Measurements from ENCODE around the gene TNFRSF21. TPM values are rescaled to one million over a fixed set of nuclear protein-coding genes. Genes with fewer than 3 reads are reported as not detected.

Gene TNFRSF21
- total and polyA plus RNA-seq, 4 donors = 27.4 to 126 (median 61.4) TPM

- H3K4me3 ChIP-seq (ENCODE audit: low read depth, low read length) = no peak overlapping the region
- H3K27me3 ChIP-seq (ENCODE audit: control insufficient read depth, insufficient read depth, low read length) = no peaks in the 10 kb centered on the region
- no peak overlapping the region for H3K27ac ChIP-seq (ENCODE audit: low read depth, low read length)
- 15% methylated on average over 5 of the region's 9 CpGs for WGBS (ENCODE audit: insufficient coverage)
- no peaks in the 10 kb centered on the region for H3K4me1 ChIP-seq (ENCODE audit: control insufficient read depth, insufficient read depth, low read length)
- no peaks in the 10 kb centered on the region for H3K9me3 ChIP-seq (ENCODE audit: control insufficient read depth, insufficient read depth, low read length)
- H3K36me3 ChIP-seq (ENCODE audit: control insufficient read depth, insufficient read depth, low read length) = no peaks in the 10 kb centered on the region
- peak in 5 of 6 donors; percentile 24 to 80 (median 48) for DNase-seq (ENCODE audit: low read depth in 4 of 6, low spot score in 6 of 6)
Measured at GRCh38 chr6:47221565-47221964, 88.1 kb downstream of the TNFRSF21 start.

GRCh38 chr6:47209632-47210031, 100.1 kb downstream of the TNFRSF21 start:
- no peaks in the 10 kb centered on the region for H3K4me1 ChIP-seq (ENCODE audit: control insufficient read depth, insufficient read depth, low read length)
- no peak for DNase-seq (ENCODE audit: low read depth in 4 of 6, low spot score in 6 of 6)
- 60% methylated on average over 6 of the region's 6 CpGs for WGBS (ENCODE audit: insufficient coverage)
- no peak overlapping the region for H3K4me3 ChIP-seq (ENCODE audit: low read depth, low read length)
- H3K27me3 ChIP-seq (ENCODE audit: control insufficient read depth, insufficient read depth, low read length) = no peaks in the 10 kb centered on the region
- H3K9me3 ChIP-seq (ENCODE audit: control insufficient read depth, insufficient read depth, low read length) = no peaks in the 10 kb centered on the region
- H3K27ac ChIP-seq (ENCODE audit: low read depth, low read length) = no peak overlapping the region
- no peaks in the 10 kb centered on the region for H3K36me3 ChIP-seq (ENCODE audit: control insufficient read depth, insufficient read depth, low read length)

GRCh38 chr6:47207261-47207660, 102.4 kb downstream of the TNFRSF21 start:
- Histone ChIP-seq H3K27me3 (ENCODE audit: control insufficient read depth, insufficient read depth, low read length) (no peaks in the 10 kb centered on the region), H3K4me1 (ENCODE audit: control insufficient read depth, insufficient read depth, low read length) (no peaks in the 10 kb centered on the region), H3K36me3 (ENCODE audit: control insufficient read depth, insufficient read depth, low read length) (no peaks in the 10 kb centered on the region), H3K27ac (ENCODE audit: low read depth, low read length) (no peak overlapping the region), H3K4me3 (ENCODE audit: low read depth, low read length) (no peak overlapping the region), H3K9me3 (ENCODE audit: control insufficient read depth, insufficient read depth, low read length) (no peaks in the 10 kb centered on the region)
- DNase-seq (ENCODE audit: low read depth in 4 of 6, low spot score in 6 of 6) = no peak
- WGBS (ENCODE audit: insufficient coverage) = no CpG with 5 or more reads among the region's 2 CpGs

- no peak for DNase-seq (ENCODE audit: low read depth in 4 of 6, low spot score in 6 of 6)
- no peak overlapping the region for H3K4me3 ChIP-seq (ENCODE audit: low read depth, low read length)
- no peaks in the 10 kb centered on the region for H3K9me3 ChIP-seq (ENCODE audit: control insufficient read depth, insufficient read depth, low read length)
- H3K27ac ChIP-seq (ENCODE audit: low read depth, low read length) = no peak overlapping the region
- no peaks in the 10 kb centered on the region for H3K36me3 ChIP-seq (ENCODE audit: control insufficient read depth, insufficient read depth, low read length)
- no peaks in the 10 kb centered on the region for H3K4me1 ChIP-seq (ENCODE audit: control insufficient read depth, insufficient read depth, low read length)
- no peaks in the 10 kb centered on the region for H3K27me3 ChIP-seq (ENCODE audit: control insufficient read depth, insufficient read depth, low read length)
Measured at GRCh38 chr6:47206626-47207025, 103.1 kb downstream of the TNFRSF21 start.

- no peak for DNase-seq (ENCODE audit: low read depth in 4 of 6, low spot score in 6 of 6)
- Histone ChIP-seq H3K9me3 (ENCODE audit: control insufficient read depth, insufficient read depth, low read length) (no peaks in the 10 kb centered on the region), H3K36me3 (ENCODE audit: control insufficient read depth, insufficient read depth, low read length) (no peaks in the 10 kb centered on the region), H3K27me3 (ENCODE audit: control insufficient read depth, insufficient read depth, low read length) (no peaks in the 10 kb centered on the region), H3K27ac (ENCODE audit: low read depth, low read length) (no peak overlapping the region), H3K4me1 (ENCODE audit: control insufficient read depth, insufficient read depth, low read length) (no peaks in the 10 kb centered on the region), H3K4me3 (ENCODE audit: low read depth, low read length) (no peak overlapping the region)
- 48% methylated on average over 2 of the region's 2 CpGs for whole genome bisulfite sequencing (ENCODE audit: insufficient coverage)
Measured at GRCh38 chr6:47203938-47204611, 105.6 kb downstream of the TNFRSF21 start.

- DNase-seq (ENCODE audit: low read depth in 4 of 6, low spot score in 6 of 6) = no peak
- WGBS (ENCODE audit: insufficient coverage) = 80% methylated on average over 1 of the region's 4 CpGs
- Histone ChIP-seq H3K4me1 (ENCODE audit: control insufficient read depth, insufficient read depth, low read length) (no peaks in the 10 kb centered on the region), H3K27me3 (ENCODE audit: control insufficient read depth, insufficient read depth, low read length) (no peaks in the 10 kb centered on the region), H3K4me3 (ENCODE audit: low read depth, low read length) (no peak overlapping the region), H3K9me3 (ENCODE audit: control insufficient read depth, insufficient read depth, low read length) (no peaks in the 10 kb centered on the region), H3K27ac (ENCODE audit: low read depth, low read length) (no peak overlapping the region), H3K36me3 (ENCODE audit: control insufficient read depth, insufficient read depth, low read length) (no peaks in the 10 kb centered on the region)
Measured at GRCh38 chr6:47203266-47203937, 106.3 kb downstream of the TNFRSF21 start.

GRCh38 chr6:47202644-47203205, 107.0 kb downstream of the TNFRSF21 start:
- Histone ChIP-seq H3K4me3 (ENCODE audit: low read depth, low read length) (no peak overlapping the region), H3K9me3 (ENCODE audit: control insufficient read depth, insufficient read depth, low read length) (no peaks in the 10 kb centered on the region), H3K27me3 (ENCODE audit: control insufficient read depth, insufficient read depth, low read length) (no peaks in the 10 kb centered on the region), H3K36me3 (ENCODE audit: control insufficient read depth, insufficient read depth, low read length) (no peaks in the 10 kb centered on the region), H3K4me1 (ENCODE audit: control insufficient read depth, insufficient read depth, low read length) (no peaks in the 10 kb centered on the region), H3K27ac (ENCODE audit: low read depth, low read length) (no peak overlapping the region)
- no peak for DNase-seq (ENCODE audit: low read depth in 4 of 6, low spot score in 6 of 6)
- WGBS (ENCODE audit: insufficient coverage) = 90% methylated on average over 2 of the region's 2 CpGs

- no peaks in the 10 kb centered on the region for H3K4me1 ChIP-seq (ENCODE audit: control insufficient read depth, insufficient read depth, low read length)
- no peak overlapping the region for H3K4me3 ChIP-seq (ENCODE audit: low read depth, low read length)
- no peaks in the 10 kb centered on the region for H3K9me3 ChIP-seq (ENCODE audit: control insufficient read depth, insufficient read depth, low read length)
- 80% methylated on average over 1 of the region's 3 CpGs for WGBS (ENCODE audit: insufficient coverage)
- no peaks in the 10 kb centered on the region for H3K27me3 ChIP-seq (ENCODE audit: control insufficient read depth, insufficient read depth, low read length)
- H3K36me3 ChIP-seq (ENCODE audit: control insufficient read depth, insufficient read depth, low read length) = no peaks in the 10 kb centered on the region
- H3K27ac ChIP-seq (ENCODE audit: low read depth, low read length) = no peak overlapping the region
- peak in 1 of 6 donors; percentile 17 for DNase-seq (ENCODE audit: low read depth in 4 of 6, low spot score in 6 of 6)
Measured at GRCh38 chr6:47200536-47201334, 109.0 kb downstream of the TNFRSF21 start.

GRCh38 chr6:47197682-47198640, 111.7 kb downstream of the TNFRSF21 start:
- Histone ChIP-seq H3K9me3 (ENCODE audit: control insufficient read depth, insufficient read depth, low read length) (no peaks in the 10 kb centered on the region), H3K4me1 (ENCODE audit: control insufficient read depth, insufficient read depth, low read length) (no peaks in the 10 kb centered on the region), H3K27ac (ENCODE audit: low read depth, low read length) (no peak overlapping the region), H3K27me3 (ENCODE audit: control insufficient read depth, insufficient read depth, low read length) (no peaks in the 10 kb centered on the region), H3K4me3 (ENCODE audit: low read depth, low read length) (no peak overlapping the region), H3K36me3 (ENCODE audit: control insufficient read depth, insufficient read depth, low read length) (no peaks in the 10 kb centered on the region)
- peak in 1 of 6 donors; percentile 7 for DNase-seq (ENCODE audit: low read depth in 4 of 6, low spot score in 6 of 6)
- WGBS (ENCODE audit: insufficient coverage) = 100% methylated on average over 2 of the region's 6 CpGs
